CD14-positive monocyte (primary cell): Measurements from ENCODE around the gene TBC1D9B. TPM values are rescaled to one million over a fixed set of nuclear protein-coding genes. Genes with fewer than 3 reads are reported as not detected.

Source experiments
- DNase-seq, 3 donors: peaks; one replicate each; pipeline ENCODE4 v3.0.0-alpha.2; 2011 to 2022
- H2AFZ ChIP-seq: 2 replicates; pipeline ENCODE4 v1.6.0; 2012; ENCODE audit warnings: mild to moderate bottlenecking, low read depth, low read length, inconsistent platforms; ENCODE audit not compliant: insufficient read depth, poor library complexity, severe bottlenecking
- H3K27ac ChIP-seq, 2 donors: 1 replicate in 1 of 2; 2 replicates in 1 of 2; pipeline ENCODE4 v1.5.1; 2012 to 2013; ENCODE audit warnings: low read length in 2 of 2, control low read depth in 1 of 2, inconsistent platforms in 1 of 2, low read depth in 1 of 2, mild to moderate bottlenecking in 1 of 2
- H3K27me3 ChIP-seq, 2 donors: one replicate each; pipeline versions ENCODE4 v1.6.0 to v1.6.1; 2011 to 2013; ENCODE audit warnings: low read length in 2 of 2; ENCODE audit not compliant: control insufficient read depth in 2 of 2, insufficient read depth in 2 of 2
- H3K36me3 ChIP-seq, 2 donors: replicated peaks in 1 of 2; 1 replicate in 1 of 2; 2 replicates in 1 of 2; pipeline versions ENCODE4 v1.5.1 to v1.6.1; 2012 to 2013; ENCODE audit warnings: low read length in 2 of 2, control low read depth in 1 of 2, inconsistent platforms in 1 of 2, mild to moderate bottlenecking in 1 of 2; ENCODE audit not compliant: insufficient read depth in 2 of 2, control insufficient read depth in 1 of 2
- H3K4me1 ChIP-seq, 2 donors: 1 replicate in 1 of 2; 2 replicates in 1 of 2; pipeline versions ENCODE4 v1.5.1 to v1.6.1; 2012 to 2013; ENCODE audit warnings: low read length in 2 of 2, control low read depth in 1 of 2, inconsistent platforms in 1 of 2, mild to moderate bottlenecking in 1 of 2, moderate library complexity in 1 of 2; ENCODE audit not compliant: insufficient read depth in 2 of 2, control insufficient read depth in 1 of 2
- H3K4me2 ChIP-seq: replicated peaks from 2 replicates; pipeline ENCODE3; 2012; ENCODE audit warnings: low read length, moderate library complexity, mild to moderate bottlenecking; ENCODE audit not compliant: poor library complexity, severe bottlenecking; ENCODE audit errors: extremely low read depth
- H3K4me3 ChIP-seq, 3 experiments: fragments of 200-600 bp in 1 of 3; sonication (generic) in 1 of 3; replicated peaks in 1 of 3; 1 replicate in 2 of 3; 2 replicates in 1 of 3; pipeline ENCODE4 v1.5.1; 2011 to 2013; ENCODE audit warnings: low read length in 3 of 3, mild to moderate bottlenecking in 3 of 3, control low read depth in 2 of 3, low read depth in 2 of 3, inconsistent platforms in 1 of 3, moderate library complexity in 1 of 3
- H3K79me2 ChIP-seq: 2 replicates; pipeline ENCODE4 v1.6.0; 2012; ENCODE audit warnings: mild to moderate bottlenecking, control low read depth, inconsistent platforms, low read length, moderate library complexity; ENCODE audit not compliant: insufficient read depth
- H3K9ac ChIP-seq: 2 replicates; pipeline ENCODE4 v1.6.0; 2017; ENCODE audit warnings: low read length, mild to moderate bottlenecking; ENCODE audit not compliant: insufficient read depth, poor library complexity, severe bottlenecking
- H3K9me3 ChIP-seq, 2 donors: replicated peaks in 1 of 2; 1 replicate in 1 of 2; 2 replicates in 1 of 2; pipeline versions ENCODE4 v1.5.1 to v1.6.1; 2012 to 2013; ENCODE audit warnings: low read length in 2 of 2, control low read depth in 1 of 2; ENCODE audit not compliant: control insufficient read depth in 1 of 2, insufficient read depth in 1 of 2
- H4K20me1 ChIP-seq: 2 replicates; pipeline ENCODE4 v1.6.0; 2012; ENCODE audit warnings: mild to moderate bottlenecking, low read length, control low read depth, moderate library complexity; ENCODE audit not compliant: insufficient read depth
- H3K27ac Mint-ChIP-seq, 7 donors: one replicate each; pipeline ENCODE4 v1.8.0; 2020; ENCODE audit warnings: mild to moderate bottlenecking in 7 of 7, mixed read lengths in 7 of 7, moderate library complexity in 6 of 7, inconsistent platforms in 2 of 7
- H3K27me3 Mint-ChIP-seq, 3 donors: one replicate each; pipeline ENCODE4 v1.8.0; 2021 to 2022; ENCODE audit warnings: low read depth in 3 of 3, mild to moderate bottlenecking in 3 of 3, mixed read lengths in 3 of 3, moderate library complexity in 3 of 3, inconsistent platforms in 1 of 3
- H3K36me3 Mint-ChIP-seq, 2 donors: one replicate each; pipeline ENCODE4 v1.8.0; 2020; ENCODE audit warnings: mixed read lengths in 2 of 2, inconsistent platforms in 1 of 2, mild to moderate bottlenecking in 1 of 2
- H3K4me1 Mint-ChIP-seq: one replicate; pipeline ENCODE4 v1.8.0; 2020; ENCODE audit warnings: mild to moderate bottlenecking, mixed read lengths
- H3K4me3 Mint-ChIP-seq, 2 donors: one replicate each; pipeline ENCODE4 v1.8.0; 2020; ENCODE audit warnings: mild to moderate bottlenecking in 2 of 2, mixed read lengths in 2 of 2, moderate library complexity in 1 of 2
- H3K9me3 Mint-ChIP-seq, 7 donors: one replicate each; pipeline ENCODE4 v1.8.0; 2020 to 2022; ENCODE audit warnings: mixed read lengths in 7 of 7, mild to moderate bottlenecking in 6 of 7, moderate library complexity in 6 of 7, inconsistent platforms in 2 of 7
- WGBS: methylation state at CpG from one replicate; pipeline ENCODE4 v1.1.5; 2013; ENCODE audit warnings: missing lambda C conversion rate; ENCODE audit not compliant: insufficient coverage; 5-methylcytosine and 5-hydroxymethylcytosine counted together
- intact Hi-C, 2 donors: fragments of 100-400 bp; cut with micrococcal nuclease; formaldehyde crosslinking; loops; one replicate each; pipeline versions ENCODE4 v1.15.0 to v1.15.1; 2023
- polyA plus RNA-seq, 3 donors: library from polyadenylated mRNA; depleted of rRNA in 1 of 3; unstranded in 2 of 3; stranded (reverse) in 1 of 3; fragments of 300-500 nt in 2 of 3; fragments of >200 nt in 1 of 3; fragmentation: Illumina TruSeq in 2 of 3; gene quantifications; 1 replicate in 2 of 3; 2 replicates in 1 of 3; pipeline ENCODE4 v1.2.3, GENCODE V29; 2012 to 2021
- TF ChIP-seq, protein P1 (sequence below): fragments of 200-600 bp; IDR thresholded peaks from one replicate; pipeline ENCODE4 v1.8.0; 2022; ENCODE audit warnings: antibody characterized with exemption, mild to moderate bottlenecking

Gene TBC1D9B
- polyA plus RNA-seq, 3 donors, result 13.4 to 116 (median 26.3) TPM

DNA sequence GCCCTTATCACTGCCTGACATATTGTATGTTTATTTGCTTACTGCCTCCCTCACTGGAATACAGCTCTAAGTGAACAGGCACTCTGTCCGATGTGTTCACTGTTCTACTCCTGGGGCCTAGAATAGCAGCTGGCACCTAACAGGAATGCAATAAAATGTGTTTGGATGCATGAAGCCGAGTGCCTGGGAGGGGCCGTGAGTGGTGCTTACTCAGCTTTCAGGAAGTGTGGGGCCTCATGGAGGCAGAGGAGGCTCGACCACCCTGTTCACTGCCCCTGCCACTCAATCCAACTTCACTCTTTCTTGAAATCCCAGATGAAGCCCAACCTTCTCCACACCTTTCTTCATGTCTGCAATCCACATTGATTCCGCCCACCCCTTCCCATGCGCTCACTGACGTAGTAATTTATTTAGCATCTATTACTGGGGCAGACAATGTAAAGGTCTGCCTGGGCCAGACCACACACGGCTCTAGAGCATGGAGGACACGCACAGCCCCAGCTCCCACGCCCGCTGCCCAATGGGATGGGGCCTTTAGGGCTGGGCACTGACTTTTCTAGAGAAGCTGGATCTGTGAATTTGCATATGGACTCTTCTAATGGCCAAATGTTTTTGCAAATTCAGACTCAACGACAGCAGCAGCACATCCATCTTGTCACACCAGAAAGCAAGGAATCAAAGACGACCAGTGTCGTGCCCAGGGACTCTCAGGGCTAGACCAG lies 21.3 kb downstream of the TBC1D9B start:
- TF ChIP-seq, protein P1, sequence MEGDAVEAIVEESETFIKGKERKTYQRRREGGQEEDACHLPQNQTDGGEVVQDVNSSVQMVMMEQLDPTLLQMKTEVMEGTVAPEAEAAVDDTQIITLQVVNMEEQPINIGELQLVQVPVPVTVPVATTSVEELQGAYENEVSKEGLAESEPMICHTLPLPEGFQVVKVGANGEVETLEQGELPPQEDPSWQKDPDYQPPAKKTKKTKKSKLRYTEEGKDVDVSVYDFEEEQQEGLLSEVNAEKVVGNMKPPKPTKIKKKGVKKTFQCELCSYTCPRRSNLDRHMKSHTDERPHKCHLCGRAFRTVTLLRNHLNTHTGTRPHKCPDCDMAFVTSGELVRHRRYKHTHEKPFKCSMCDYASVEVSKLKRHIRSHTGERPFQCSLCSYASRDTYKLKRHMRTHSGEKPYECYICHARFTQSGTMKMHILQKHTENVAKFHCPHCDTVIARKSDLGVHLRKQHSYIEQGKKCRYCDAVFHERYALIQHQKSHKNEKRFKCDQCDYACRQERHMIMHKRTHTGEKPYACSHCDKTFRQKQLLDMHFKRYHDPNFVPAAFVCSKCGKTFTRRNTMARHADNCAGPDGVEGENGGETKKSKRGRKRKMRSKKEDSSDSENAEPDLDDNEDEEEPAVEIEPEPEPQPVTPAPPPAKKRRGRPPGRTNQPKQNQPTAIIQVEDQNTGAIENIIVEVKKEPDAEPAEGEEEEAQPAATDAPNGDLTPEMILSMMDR, result no peak
- H3K4me1 Mint-ChIP-seq, result no peaks in the 10 kb centered on the region
- WGBS, result 88% methylated on average over 12 of the region's 14 CpGs
- no peak overlapping the region for H3K4me3 ChIP-seq
- peaks cover 8% of the 10 kb centered on the region for H4K20me1 ChIP-seq
- peaks cover 25 to 41% (median 33%) of the 10 kb centered on the region in 7 donors for H3K9me3 Mint-ChIP-seq
- intact Hi-C loops, result no loop called here
- H3K4me3 Mint-ChIP-seq, result no peak overlapping the region
- H3K27me3 Mint-ChIP-seq, result peaks cover 0 to 1% (median 0%) of the 10 kb centered on the region in 3 donors
- H3K9ac ChIP-seq, result no peak overlapping the region
- H3K36me3 Mint-ChIP-seq, result peaks cover 94% of the 10 kb centered on the region in 2 donors
- H3K36me3 ChIP-seq, result peaks cover 72 to 95% of the 10 kb centered on the region in 2 donors
- H3K4me1 ChIP-seq, result no peaks in the 10 kb centered on the region
- no peak overlapping the region for H2AFZ ChIP-seq
- peak overlapping the region in 3 of 7 donors; percentile 22 to 33 (median 27) for H3K27ac Mint-ChIP-seq
- H3K27me3 ChIP-seq, result no peaks in the 10 kb centered on the region
- H3K79me2 ChIP-seq, result no peaks in the 10 kb centered on the region
- no peak overlapping the region for H3K4me2 ChIP-seq
- H3K27ac ChIP-seq, result no peak overlapping the region
- no peak for DNase-seq
- H3K9me3 ChIP-seq, result peaks cover 26 to 30% of the 10 kb centered on the region in 2 donors

GRCh38 chr5:179885491-179886090 lies 22.1 kb downstream of the TBC1D9B start:
- H3K27ac Mint-ChIP-seq, result peak overlapping the region in 3 of 7 donors; percentile 5 to 60 (median 27)
- H3K9me3 Mint-ChIP-seq, result peaks cover 25 to 41% (median 33%) of the 10 kb centered on the region in 7 donors
- TF ChIP-seq, protein P1, result no peak
- intact Hi-C loops, result no loop called here
- no peak overlapping the region for H3K4me2 ChIP-seq
- H3K9ac ChIP-seq, result no peak overlapping the region
- WGBS, result 98% methylated on average over 13 of the region's 13 CpGs
- no peaks in the 10 kb centered on the region for H3K4me1 ChIP-seq
- no peaks in the 10 kb centered on the region for H3K4me1 Mint-ChIP-seq
- H3K4me3 ChIP-seq, result no peak overlapping the region
- H3K79me2 ChIP-seq, result no peaks in the 10 kb centered on the region
- H4K20me1 ChIP-seq, result peaks cover 8% of the 10 kb centered on the region
- peaks cover 0 to 1% (median 0%) of the 10 kb centered on the region in 3 donors for H3K27me3 Mint-ChIP-seq
- H3K4me3 Mint-ChIP-seq, result no peak overlapping the region
- H2AFZ ChIP-seq, result no peak overlapping the region
- H3K9me3 ChIP-seq, result peaks cover 26 to 30% of the 10 kb centered on the region in 2 donors
- H3K27me3 ChIP-seq, result no peaks in the 10 kb centered on the region
- H3K27ac ChIP-seq, result no peak overlapping the region
- peaks cover 90 to 92% of the 10 kb centered on the region in 2 donors for H3K36me3 Mint-ChIP-seq
- peaks cover 70 to 95% of the 10 kb centered on the region in 2 donors for H3K36me3 ChIP-seq
- no peak for DNase-seq
